ENCODE results near the gene PHC2.

Gene PHC2

GRCh38 chr1:33429856-33430691 lies 821 bp downstream of the PHC2 start:
- no peak overlapping the region for H2BK5ac ChIP-seq (ENCODE audit: low read depth, low read length, poor library complexity)
- no peak overlapping the region for H2BK12ac ChIP-seq (ENCODE audit: low read length)
- DNase-seq = peak in 1 of 2 donors; percentile 37
- no peak overlapping the region for H2AK5ac ChIP-seq (ENCODE audit: low read length)
- H3K79me1 ChIP-seq (ENCODE audit: low read length) = no peaks in the 10 kb centered on the region
- peak overlapping the region; percentile 82 for H3K4me3 ChIP-seq (ENCODE audit: low read depth, low read length)
- H3K9me3 ChIP-seq (ENCODE audit: insufficient read depth, low read depth, low read length) = no peaks in the 10 kb centered on the region
- peak overlapping the region; percentile 75 for H3K9ac ChIP-seq (ENCODE audit: low read length)
- no peaks in the 10 kb centered on the region for H3K36me3 ChIP-seq (ENCODE audit: control insufficient read depth in 1 of 2, insufficient read depth in 2 of 2, low read length in 2 of 2)
- peaks cover 4% of the 10 kb centered on the region in 2 experiments for H3K4me1 ChIP-seq (ENCODE audit: control insufficient read depth in 1 of 2, insufficient read depth in 2 of 2, low read length in 2 of 2)
- H3K27ac ChIP-seq (ENCODE audit: low read depth, low read length) = no peak overlapping the region
- peak overlapping the region; percentile 56 for H4K8ac ChIP-seq (ENCODE audit: low read depth, low read length)
- no peak overlapping the region for H2BK120ac ChIP-seq (ENCODE audit: insufficient read depth, low read length, poor library complexity)
- peaks cover 16% of the 10 kb centered on the region for H3K27me3 ChIP-seq (ENCODE audit: insufficient read depth, low read length)
- peak overlapping the region; percentile 16 for H3K14ac ChIP-seq (ENCODE audit: low read length)
- peak overlapping the region; percentile 99 for H3K4me2 ChIP-seq (ENCODE audit: low read length)
- no peak overlapping the region for H4K91ac ChIP-seq (ENCODE audit: low read depth, low read length)
- peak overlapping the region; percentile 64 for H2AFZ ChIP-seq (ENCODE audit: insufficient read depth, low read length, poor library complexity)
- no peaks in the 10 kb centered on the region for H3K79me2 ChIP-seq (ENCODE audit: control insufficient read depth, insufficient read depth, low read length, poor library complexity)
- H3K18ac ChIP-seq (ENCODE audit: low read length) = peak overlapping the region; percentile 76
- H3K23ac ChIP-seq (ENCODE audit: low read length) = no peak overlapping the region
- no peak overlapping the region for H4K12ac ChIP-seq (ENCODE audit: low read depth, low read length)
- H3K4ac ChIP-seq (ENCODE audit: low read depth, low read length) = no peak overlapping the region
- WGBS (ENCODE audit: extremely low coverage, insufficient coverage, insufficient read length) = no CpG with 5 or more reads among the region's 54 CpGs

- WGBS (ENCODE audit: extremely low coverage, insufficient coverage, insufficient read length) = no CpG with 5 or more reads among the region's 2 CpGs
- no peak overlapping the region for H3K14ac ChIP-seq (ENCODE audit: low read length)
- no peak overlapping the region for H4K91ac ChIP-seq (ENCODE audit: low read depth, low read length)
- H3K4ac ChIP-seq (ENCODE audit: low read depth, low read length) = no peak overlapping the region
- no peaks in the 10 kb centered on the region for H3K79me1 ChIP-seq (ENCODE audit: low read length)
- peaks cover 16% of the 10 kb centered on the region for H3K27me3 ChIP-seq (ENCODE audit: insufficient read depth, low read length)
- H3K23ac ChIP-seq (ENCODE audit: low read length) = no peak overlapping the region
- no peak overlapping the region for H2BK12ac ChIP-seq (ENCODE audit: low read length)
- H2AK5ac ChIP-seq (ENCODE audit: low read length) = no peak overlapping the region
- no peak overlapping the region for H3K27ac ChIP-seq (ENCODE audit: low read depth, low read length)
- no peak overlapping the region for H3K4me2 ChIP-seq (ENCODE audit: low read length)
- no peak overlapping the region for H3K4me3 ChIP-seq (ENCODE audit: low read depth, low read length)
- H3K4me1 ChIP-seq (ENCODE audit: control insufficient read depth in 1 of 2, insufficient read depth in 2 of 2, low read length in 2 of 2) = peaks cover 4% of the 10 kb centered on the region in 2 experiments
- no peaks in the 10 kb centered on the region for H3K9me3 ChIP-seq (ENCODE audit: insufficient read depth, low read depth, low read length)
- no peak overlapping the region for H3K9ac ChIP-seq (ENCODE audit: low read length)
- no peaks in the 10 kb centered on the region for H3K36me3 ChIP-seq (ENCODE audit: control insufficient read depth in 1 of 2, insufficient read depth in 2 of 2, low read length in 2 of 2)
- no peak overlapping the region for H2BK5ac ChIP-seq (ENCODE audit: low read depth, low read length, poor library complexity)
- no peak overlapping the region for H4K8ac ChIP-seq (ENCODE audit: low read depth, low read length)
- no peak overlapping the region for H4K12ac ChIP-seq (ENCODE audit: low read depth, low read length)
- DNase-seq = no peak
- H3K18ac ChIP-seq (ENCODE audit: low read length) = no peak overlapping the region
- no peak overlapping the region for H2BK120ac ChIP-seq (ENCODE audit: insufficient read depth, low read length, poor library complexity)
- H3K79me2 ChIP-seq (ENCODE audit: control insufficient read depth, insufficient read depth, low read length, poor library complexity) = no peaks in the 10 kb centered on the region
- no peak overlapping the region for H2AFZ ChIP-seq (ENCODE audit: insufficient read depth, low read length, poor library complexity)
Observed at GRCh38 chr1:33429332-33429731, 1.6 kb downstream of the PHC2 start.

GRCh38 chr1:33428661-33429060 lies 2.2 kb downstream of the PHC2 start:
- no peaks in the 10 kb centered on the region for H3K79me2 ChIP-seq (ENCODE audit: control insufficient read depth, insufficient read depth, low read length, poor library complexity)
- H3K4me2 ChIP-seq (ENCODE audit: low read length) = no peak overlapping the region
- no peaks in the 10 kb centered on the region for H3K79me1 ChIP-seq (ENCODE audit: low read length)
- H3K27me3 ChIP-seq (ENCODE audit: insufficient read depth, low read length) = peaks cover 16% of the 10 kb centered on the region
- H4K91ac ChIP-seq (ENCODE audit: low read depth, low read length) = no peak overlapping the region
- H3K4ac ChIP-seq (ENCODE audit: low read depth, low read length) = no peak overlapping the region
- no peak overlapping the region for H2AK5ac ChIP-seq (ENCODE audit: low read length)
- no peak overlapping the region for H2BK5ac ChIP-seq (ENCODE audit: low read depth, low read length, poor library complexity)
- no peak overlapping the region for H2AFZ ChIP-seq (ENCODE audit: insufficient read depth, low read length, poor library complexity)
- no peaks in the 10 kb centered on the region for H3K9me3 ChIP-seq (ENCODE audit: insufficient read depth, low read depth, low read length)
- H3K27ac ChIP-seq (ENCODE audit: low read depth, low read length) = no peak overlapping the region
- no peak overlapping the region for H4K12ac ChIP-seq (ENCODE audit: low read depth, low read length)
- no peak overlapping the region for H2BK120ac ChIP-seq (ENCODE audit: insufficient read depth, low read length, poor library complexity)
- no peak overlapping the region for H3K14ac ChIP-seq (ENCODE audit: low read length)
- H2BK12ac ChIP-seq (ENCODE audit: low read length) = no peak overlapping the region
- H3K18ac ChIP-seq (ENCODE audit: low read length) = no peak overlapping the region
- no peak overlapping the region for H4K8ac ChIP-seq (ENCODE audit: low read depth, low read length)
- no peaks in the 10 kb centered on the region for H3K36me3 ChIP-seq (ENCODE audit: control insufficient read depth in 1 of 2, insufficient read depth in 2 of 2, low read length in 2 of 2)
- DNase-seq = no peak
- H3K4me1 ChIP-seq (ENCODE audit: control insufficient read depth in 1 of 2, insufficient read depth in 2 of 2, low read length in 2 of 2) = peaks cover 2 to 7% of the 10 kb centered on the region in 2 experiments
- H3K23ac ChIP-seq (ENCODE audit: low read length) = no peak overlapping the region
- no CpG with 5 or more reads among the region's 2 CpGs for whole genome bisulfite sequencing (ENCODE audit: extremely low coverage, insufficient coverage, insufficient read length)
- no peak overlapping the region for H3K9ac ChIP-seq (ENCODE audit: low read length)
- no peak overlapping the region for H3K4me3 ChIP-seq (ENCODE audit: low read depth, low read length)

GRCh38 chr1:33426916-33427315 lies 4.0 kb downstream of the PHC2 start:
- peaks cover 16% of the 10 kb centered on the region for H3K27me3 ChIP-seq (ENCODE audit: insufficient read depth, low read length)
- no peak overlapping the region for H3K9ac ChIP-seq (ENCODE audit: low read length)
- H3K4me3 ChIP-seq (ENCODE audit: low read depth, low read length) = no peak overlapping the region
- no peak overlapping the region for H2BK120ac ChIP-seq (ENCODE audit: insufficient read depth, low read length, poor library complexity)
- H3K9me3 ChIP-seq (ENCODE audit: insufficient read depth, low read depth, low read length) = no peaks in the 10 kb centered on the region
- no peak overlapping the region for H2BK12ac ChIP-seq (ENCODE audit: low read length)
- H3K79me2 ChIP-seq (ENCODE audit: control insufficient read depth, insufficient read depth, low read length, poor library complexity) = peaks cover 2% of the 10 kb centered on the region
- H3K27ac ChIP-seq (ENCODE audit: low read depth, low read length) = no peak overlapping the region
- H4K91ac ChIP-seq (ENCODE audit: low read depth, low read length) = no peak overlapping the region
- no peak overlapping the region for H4K8ac ChIP-seq (ENCODE audit: low read depth, low read length)
- H2BK5ac ChIP-seq (ENCODE audit: low read depth, low read length, poor library complexity) = no peak overlapping the region
- WGBS (ENCODE audit: extremely low coverage, insufficient coverage, insufficient read length) = no CpG with 5 or more reads among the region's 3 CpGs
- H3K79me1 ChIP-seq (ENCODE audit: low read length) = peaks cover 2% of the 10 kb centered on the region
- H3K23ac ChIP-seq (ENCODE audit: low read length) = no peak overlapping the region
- no peak overlapping the region for H2AK5ac ChIP-seq (ENCODE audit: low read length)
- no peak overlapping the region for H3K18ac ChIP-seq (ENCODE audit: low read length)
- no peak overlapping the region for H2AFZ ChIP-seq (ENCODE audit: insufficient read depth, low read length, poor library complexity)
- H3K4ac ChIP-seq (ENCODE audit: low read depth, low read length) = no peak overlapping the region
- H3K36me3 ChIP-seq (ENCODE audit: control insufficient read depth in 1 of 2, insufficient read depth in 2 of 2, low read length in 2 of 2) = no peaks in the 10 kb centered on the region
- H3K14ac ChIP-seq (ENCODE audit: low read length) = no peak overlapping the region
- no peak for DNase-seq
- H3K4me1 ChIP-seq (ENCODE audit: control insufficient read depth in 1 of 2, insufficient read depth in 2 of 2, low read length in 2 of 2) = peaks cover 0 to 7% of the 10 kb centered on the region in 2 experiments
- H3K4me2 ChIP-seq (ENCODE audit: low read length) = no peak overlapping the region
- H4K12ac ChIP-seq (ENCODE audit: low read depth, low read length) = no peak overlapping the region

Data from trophoblast cell (in vitro differentiated cells and primary cell).